ENCODE data around the gene SPTBN1. TPM values are rescaled to one million over a fixed set of nuclear protein-coding genes. Genes with fewer than 3 reads are reported as not detected.

Gene SPTBN1
- total RNA-seq, 1 experiment from 2014 or later, result 204 TPM

- TF ChIP-seq NR3C1 (CRISPR knock-in tag; conservative IDR thresholded peaks at IDR 0.05; ENCODE audit: low read depth), result no peak
- TF ChIP-seq NR1H2 (CRISPR knock-in tag; IDR thresholded peaks at IDR 0.05), result no peak
- TF ChIP-seq TCF7 (CRISPR knock-in tag; IDR thresholded peaks at IDR 0.05; ENCODE audit: low read depth), result no peak
- no peak for TF ChIP-seq FOXJ3 (CRISPR knock-in tag; IDR thresholded peaks at IDR 0.05; ENCODE audit: borderline replicate concordance)
- no peak for TF ChIP-seq GTF2I (CRISPR knock-in tag; conservative IDR thresholded peaks at IDR 0.05)
- no peak for TF ChIP-seq SOX15 (CRISPR knock-in tag; IDR thresholded peaks at IDR 0.05)
Observed at GRCh38 chr2:54670485-54671009, 214.4 kb downstream of the SPTBN1 start (continued).

DNA sequence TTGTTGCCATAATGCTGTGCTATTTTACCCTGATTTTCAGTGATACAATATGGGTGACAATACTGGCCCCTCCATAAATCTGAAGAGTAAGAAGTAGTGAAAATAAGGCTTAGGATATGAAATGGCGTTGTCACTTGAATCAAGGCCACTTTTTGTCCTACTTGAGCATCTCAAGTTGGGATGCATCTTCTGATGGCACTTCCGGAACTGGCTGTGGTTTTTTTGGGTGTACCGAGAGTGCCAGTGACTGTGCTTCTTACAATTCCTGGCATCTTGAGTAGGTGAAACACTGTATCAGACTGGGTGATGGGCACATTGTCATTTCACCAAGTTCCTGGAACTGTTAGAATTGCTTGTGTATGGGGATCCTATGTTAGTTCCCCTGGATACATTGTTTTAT is 214.9 kb downstream of the SPTBN1 start:
- CTCF ChIA-PET, result no interaction called here
- H3K27ac Mint-ChIP-seq, result no peak overlapping the region

More for the DNA sequence above, 214.9 kb downstream of the SPTBN1 start:
- DNase-seq (ENCODE audit: low spot score), result no peak
- H3K4me1 Mint-ChIP-seq, result peaks cover 18% of the 10 kb centered on the region
- ATAC-seq, result no peak
- no peak overlapping the region for H3K4me3 Mint-ChIP-seq
- H3K27me3 Mint-ChIP-seq (ENCODE audit: low read depth), result no peaks in the 10 kb centered on the region
- H3K9me3 Mint-ChIP-seq, result no peaks in the 10 kb centered on the region
- POLR2A ChIA-PET, result no interaction called here
- no peak for TF ChIP-seq ZNF532 (CRISPR knock-in tag; IDR thresholded peaks at IDR 0.05; ENCODE audit: borderline replicate concordance)
- TF ChIP-seq OVOL2 (CRISPR knock-in tag; IDR thresholded peaks at IDR 0.05; ENCODE audit: borderline replicate concordance), result no peak
- no peak for TF ChIP-seq FOXP4 (CRISPR knock-in tag; IDR thresholded peaks at IDR 0.05)
- TF ChIP-seq, protein P1, sequence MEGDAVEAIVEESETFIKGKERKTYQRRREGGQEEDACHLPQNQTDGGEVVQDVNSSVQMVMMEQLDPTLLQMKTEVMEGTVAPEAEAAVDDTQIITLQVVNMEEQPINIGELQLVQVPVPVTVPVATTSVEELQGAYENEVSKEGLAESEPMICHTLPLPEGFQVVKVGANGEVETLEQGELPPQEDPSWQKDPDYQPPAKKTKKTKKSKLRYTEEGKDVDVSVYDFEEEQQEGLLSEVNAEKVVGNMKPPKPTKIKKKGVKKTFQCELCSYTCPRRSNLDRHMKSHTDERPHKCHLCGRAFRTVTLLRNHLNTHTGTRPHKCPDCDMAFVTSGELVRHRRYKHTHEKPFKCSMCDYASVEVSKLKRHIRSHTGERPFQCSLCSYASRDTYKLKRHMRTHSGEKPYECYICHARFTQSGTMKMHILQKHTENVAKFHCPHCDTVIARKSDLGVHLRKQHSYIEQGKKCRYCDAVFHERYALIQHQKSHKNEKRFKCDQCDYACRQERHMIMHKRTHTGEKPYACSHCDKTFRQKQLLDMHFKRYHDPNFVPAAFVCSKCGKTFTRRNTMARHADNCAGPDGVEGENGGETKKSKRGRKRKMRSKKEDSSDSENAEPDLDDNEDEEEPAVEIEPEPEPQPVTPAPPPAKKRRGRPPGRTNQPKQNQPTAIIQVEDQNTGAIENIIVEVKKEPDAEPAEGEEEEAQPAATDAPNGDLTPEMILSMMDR (IDR thresholded peaks at IDR 0.05), result no peak
- no peak for TF ChIP-seq ELF4 (CRISPR knock-in tag; IDR thresholded peaks at IDR 0.05; ENCODE audit: low read depth)
- TF ChIP-seq TCF7 (CRISPR knock-in tag; IDR thresholded peaks at IDR 0.05; ENCODE audit: low read depth), result no peak
- no peak for TF ChIP-seq ZNF671 (CRISPR knock-in tag; IDR thresholded peaks at IDR 0.05)
- H3K36me3 Mint-ChIP-seq, result peaks cover 45% of the 10 kb centered on the region

All from WTC11 (cell line).